HepG2 (cell line): ENCODE results near the gene INTS6L. TPM values are rescaled to one million over a fixed set of nuclear protein-coding genes. Genes with fewer than 3 reads are reported as not detected.

ENCODE experiments used
- ATAC-seq: fragments of 200-7000 bp; cut with Tn5 transposase; 3 replicates; pipeline ENCODE4 v1.9.1; 2020; ENCODE audit warnings: mild to moderate bottlenecking, moderate library complexity
- BruUV-seq: library from RNA; stranded (reverse); fragments of 400-500 nt; replicated peaks from 2 replicates; lab custom pipeline; 2021; lab: Mats Ljungman, UMichigan
- CTCF ChIA-PET: fragments of 300-600 bp; formaldehyde crosslinking; extraction: SDS; loops from one replicate; lab custom pipeline; 2021; ENCODE audit warnings: low total read pairs, inconsistent platforms, low intra/inter-chr PET ratio; lab: Yijun Ruan, JAX
- POLR2A ChIA-PET: fragments of 350-600 bp; sonication (Branson Sonifier 250); formaldehyde crosslinking; loops from one replicate; lab custom pipeline; 2020; ENCODE audit warnings: antibody characterized with exemption, inconsistent platforms; lab: Yijun Ruan, JAX
- DNase-seq: peaks from one replicate; pipeline ENCODE4 v3.0.0-alpha.2; 2015; ENCODE audit warnings: low spot score
- FAIRE-seq: peaks from 3 replicates; lab custom pipeline; 2011; peaks lifted over from hg19 to GRCh38; lab: Jason Lieb, UNC
- H2AFZ ChIP-seq: one replicate; pipeline ENCODE4 v1.6.1; 2011; ENCODE audit warnings: low read length, inconsistent platforms
- H3K27ac ChIP-seq: fragments of 300-600 bp; 3 replicates; pipeline ENCODE4 v1.8.0; 2011; ENCODE audit warnings: mixed run types, mild to moderate bottlenecking, mixed read lengths, low read length, inconsistent platforms; ENCODE audit not compliant: insufficient read depth; ENCODE audit errors: extremely low read length
- H3K27me3 ChIP-seq, 2 experiments: fragments of 200-600 bp in 1 of 2; 2 replicates in 1 of 2; 3 replicates in 1 of 2; pipeline versions ENCODE4 v1.6.0 to v1.8.0; 2011; ENCODE audit warnings: low read length in 2 of 2, mild to moderate bottlenecking in 2 of 2, moderate library complexity in 2 of 2, inconsistent platforms in 1 of 2; ENCODE audit not compliant: insufficient read depth in 2 of 2, control insufficient read depth in 1 of 2
- H3K36me3 ChIP-seq, 2 experiments: fragments of 200-600 bp in 1 of 2; replicated peaks in 1 of 2; 2 replicates in 1 of 2; 3 replicates in 1 of 2; pipeline versions ENCODE4 v1.5.1 to v1.8.0; 2011; ENCODE audit warnings: low read length in 2 of 2, inconsistent platforms in 1 of 2; ENCODE audit not compliant: insufficient read depth in 2 of 2, control insufficient read depth in 1 of 2
- H3K4me1 ChIP-seq: 2 replicates; pipeline ENCODE4 v1.5.1; 2012; ENCODE audit warnings: low read length, inconsistent platforms; ENCODE audit not compliant: insufficient read depth
- H3K4me2 ChIP-seq: 2 replicates; pipeline ENCODE4 v1.6.0; 2011; ENCODE audit warnings: low read depth, low read length, inconsistent platforms
- H3K4me3 ChIP-seq, 3 experiments: fragments of 200-600 bp in 1 of 3; sonication (generic), shearing (Covaris generic) in 1 of 3; replicated peaks in 1 of 3; 2 replicates each; pipeline ENCODE4 v1.5.1; 2011 to 2016; ENCODE audit warnings: low read length in 3 of 3, inconsistent platforms in 2 of 3, low read depth in 2 of 3, mild to moderate bottlenecking in 2 of 3, control low read depth in 1 of 3, mixed read lengths in 1 of 3; ENCODE audit not compliant: insufficient read depth in 1 of 3
- H3K79me2 ChIP-seq: one replicate; pipeline ENCODE4 v1.6.1; 2011; ENCODE audit warnings: low read length, inconsistent platforms; ENCODE audit not compliant: insufficient read depth
- H3K9ac ChIP-seq: 2 replicates; pipeline ENCODE4 v1.6.0; 2011; ENCODE audit warnings: mild to moderate bottlenecking, low read depth, low read length, inconsistent platforms; ENCODE audit not compliant: insufficient read depth
- H3K9me3 ChIP-seq: 2 replicates; pipeline ENCODE4 v1.5.1; 2012; ENCODE audit warnings: mild to moderate bottlenecking, low read length
- H4K20me1 ChIP-seq: 2 replicates; pipeline ENCODE4 v1.6.0; 2011; ENCODE audit warnings: inconsistent platforms, mild to moderate bottlenecking, low read length, moderate library complexity; ENCODE audit not compliant: insufficient read depth
- AKAP8 ChIP-seq: sonication (generic); formaldehyde crosslinking; IDR thresholded peaks from 2 replicates; pipeline ENCODE4 v1.5.1; 2020; ENCODE audit warnings: mild to moderate bottlenecking, missing genetic modification reagents
- ATF1 ChIP-seq: IDR thresholded peaks from 2 replicates; pipeline ENCODE4 v1.6.1; 2016; ENCODE audit warnings: mild to moderate bottlenecking, control low read depth
- ATF3 ChIP-seq: sonication (generic); formaldehyde crosslinking; IDR thresholded peaks from 2 replicates; pipeline ENCODE4 v1.4.0; 2020; ENCODE audit warnings: missing genetic modification reagents
- BCL3 ChIP-seq: sonication (generic); formaldehyde crosslinking; IDR thresholded peaks from 2 replicates; pipeline ENCODE4 v1.5.1; 2020; ENCODE audit warnings: mild to moderate bottlenecking, missing genetic modification reagents, moderate library complexity
- FLYWCH1 ChIP-seq: sonication (generic); formaldehyde crosslinking; IDR thresholded peaks from 2 replicates; pipeline ENCODE4 v1.8.1; 2023; ENCODE audit warnings: mild to moderate bottlenecking, missing genetic modification reagents
- FOXK2 ChIP-seq: fragments of 450-650 bp; IDR thresholded peaks from 2 replicates; pipeline ENCODE4 v1.6.1; 2016
- GZF1 ChIP-seq: sonication (generic); formaldehyde crosslinking; IDR thresholded peaks from 2 replicates; pipeline ENCODE4 v1.5.1; 2020; ENCODE audit warnings: mild to moderate bottlenecking, missing genetic modification reagents
- HIC2 ChIP-seq: sonication (generic); formaldehyde crosslinking; IDR thresholded peaks from 2 replicates; pipeline ENCODE4 v1.9.0; 2022; ENCODE audit warnings: low read depth, missing genetic modification reagents
- JUNB ChIP-seq: sonication (generic); formaldehyde crosslinking; IDR thresholded peaks from 2 replicates; pipeline ENCODE4 v1.8.0; 2022; ENCODE audit warnings: missing genetic modification reagents, mild to moderate bottlenecking, borderline replicate concordance
- KAT8 ChIP-seq: IDR thresholded peaks from 2 replicates; pipeline ENCODE4 v1.6.1; 2016; ENCODE audit warnings: missing genetic modification reagents, missing compliant biosample characterization
- NCOA2 ChIP-seq: sonication (generic); formaldehyde crosslinking; IDR thresholded peaks from 2 replicates; pipeline ENCODE4 v1.8.0; 2022; ENCODE audit warnings: inconsistent platforms
- NFE2L1 ChIP-seq: sonication (generic); formaldehyde crosslinking; IDR thresholded peaks from 2 replicates; pipeline ENCODE4 v1.4.0; 2020; ENCODE audit warnings: missing genetic modification reagents, mild to moderate bottlenecking, borderline replicate concordance
- RARA ChIP-seq: IDR thresholded peaks from 2 replicates; pipeline ENCODE4 v1.6.1; 2016; ENCODE audit warnings: missing genetic modification reagents, missing compliant biosample characterization
- SIN3B ChIP-seq: fragments of 150-350 bp; IDR thresholded peaks from 2 replicates; pipeline ENCODE4 v1.6.1; 2014; ENCODE audit warnings: low read length
- THAP8 ChIP-seq: sonication (generic); formaldehyde crosslinking; IDR thresholded peaks from 2 replicates; pipeline ENCODE4 v1.5.1; 2020; ENCODE audit warnings: missing genetic modification reagents, mild to moderate bottlenecking, borderline replicate concordance
- WIZ ChIP-seq: sonication (generic); formaldehyde crosslinking; IDR thresholded peaks from 2 replicates; pipeline ENCODE4 v1.5.1; 2020; ENCODE audit warnings: mild to moderate bottlenecking, missing genetic modification reagents
- ZEB1 ChIP-seq: IDR thresholded peaks from 2 replicates; pipeline ENCODE4 v1.6.1; 2012; ENCODE audit warnings: mild to moderate bottlenecking, low read depth, inconsistent platforms; ENCODE audit not compliant: insufficient replicate concordance
- ZNF17 ChIP-seq: sonication (generic); formaldehyde crosslinking; IDR thresholded peaks from 2 replicates; pipeline ENCODE4 v1.5.0; 2020; ENCODE audit warnings: mild to moderate bottlenecking, missing genetic modification reagents
- ZNF510 ChIP-seq: sonication (generic); formaldehyde crosslinking; IDR thresholded peaks from 2 replicates; pipeline ENCODE4 v1.4.0; 2020; ENCODE audit warnings: low read depth, mild to moderate bottlenecking, missing genetic modification reagents
- ZNF546 ChIP-seq: sonication (generic); formaldehyde crosslinking; conservative IDR thresholded peaks from 2 replicates; pipeline ENCODE4 v1.8.1; 2023; ENCODE audit warnings: mild to moderate bottlenecking, missing genetic modification reagents
- WGBS: methylation state at CpG from one replicate; pipeline ENCODE4 v1.1.6; 2017; ENCODE audit warnings: low lambda C conversion rate; 5-methylcytosine and 5-hydroxymethylcytosine counted together
- in situ Hi-C: cut with HindIII; loops from 2 replicates; pipeline ENCODE4 v1.10.0; 2017; ENCODE audit warnings: low pct_unique_long_range_greater_than_20kb; ENCODE audit not compliant: extremely low pct_ligation_motif_present
- intact Hi-C: fragments of 100-400 bp; cut with micrococcal nuclease; formaldehyde crosslinking; loops from one replicate; pipeline ENCODE4 v1.10.0; 2022; ENCODE audit not compliant: unreplicated experiment
- polyA plus RNA-seq, 8 experiments: library from polyadenylated mRNA; depleted of rRNA in 3 of 8; stranded (reverse) in 7 of 8; unstranded in 1 of 8; fragments of >200 nt; fragmentation: Illumina TruSeq in 4 of 8; extraction: Trizol in 4 of 8; gene quantifications; 2 replicates each; pipeline versions ENCODE4 v1.2.1 to v1.2.3, GENCODE V29; 2011 to 2016; ENCODE audit warnings: low read depth in 4 of 8, missing spikeins in 1 of 8, mixed read lengths in 1 of 8; ENCODE audit not compliant: insufficient read depth in 1 of 8
- total RNA-seq, 5 experiments: library from RNA; depleted of rRNA; stranded (reverse); fragments of >200 nt; fragmentation: Illumina TruSeq; extraction: Trizol; gene quantifications; 2 replicates each; pipeline ENCODE4 v1.2.3, GENCODE V29; 2016; ENCODE audit warnings: low read depth in 1 of 5

Gene INTS6L
- total and polyA plus RNA-seq, 2 of the 13 experiments (the other 11 are each of a cell fraction or from before 2014, with no cell fraction given), result not detected

GRCh38 chrX:135543172-135543571, 22.7 kb downstream of the INTS6L start:
- ChIA-PET POLR2A (no interaction called here), CTCF (no interaction called here)
- H3K27ac ChIP-seq, result no peak overlapping the region
- BruUV-seq, result no TSS peak
- 0% methylated on average over 1 of the region's 1 CpG for WGBS
- FAIRE-seq (no peak), DNase-seq (no peak), ATAC-seq (no peak)
- no peaks in the 10 kb centered on the region for H4K20me1 ChIP-seq
- H3K4me1 ChIP-seq, result no peaks in the 10 kb centered on the region
- TF ChIP-seq SIN3B, result no peak
- TF ChIP-seq ZNF17 (CRISPR knock-in tag), result no peak
- no peak for TF ChIP-seq RARA (CRISPR knock-in tag)
- no peak for TF ChIP-seq ATF1
- no peak for TF ChIP-seq ZNF546 (CRISPR knock-in tag)
- TF ChIP-seq BCL3 (CRISPR knock-in tag), result no peak
- no peak for TF ChIP-seq JUNB (CRISPR knock-in tag)
- no peak for TF ChIP-seq AKAP8 (CRISPR knock-in tag)
- no peak for TF ChIP-seq WIZ (CRISPR knock-in tag)
- no peak for TF ChIP-seq NFE2L1 (CRISPR knock-in tag)
- TF ChIP-seq NCOA2, result no peak
- no peak for TF ChIP-seq ATF3
- TF ChIP-seq ZEB1, result no peak
- TF ChIP-seq HIC2 (CRISPR knock-in tag), result no peak
- TF ChIP-seq ZNF510, result no peak
- TF ChIP-seq FOXK2, result no peak
- TF ChIP-seq KAT8 (CRISPR knock-in tag), result no peak
- no peak for TF ChIP-seq THAP8
- no peak for TF ChIP-seq FLYWCH1 (CRISPR knock-in tag)
- no peak for TF ChIP-seq GZF1 (CRISPR knock-in tag)
- H3K27me3 ChIP-seq, result 0 out of 5 replicates have a peak, but pooled peaks cover 0 to 2% of the 10 kb centered on the region in 2 experiments
- in situ Hi-C loops (no loop called here), intact Hi-C loops (no loop called here)
- no peak overlapping the region for H3K4me3 ChIP-seq
- H3K9ac ChIP-seq, result no peak overlapping the region
- H3K4me2 ChIP-seq, result no peak overlapping the region
- H3K9me3 ChIP-seq, result no peaks in the 10 kb centered on the region
- no peak overlapping the region for H2AFZ ChIP-seq
- H3K79me2 ChIP-seq, result no peaks in the 10 kb centered on the region
- no peaks in the 10 kb centered on the region for H3K36me3 ChIP-seq
